Nephron progenitor cell (in vitro differentiated cells): ENCODE measurements around the gene GPR146.

ENCODE experiments used
- DNase-seq: peaks from one replicate; pipeline ENCODE4 v3.0.0; 2021
- H3K27ac Mint-ChIP-seq: 2 replicates; pipeline ENCODE4 v1.8.0; 2021; ENCODE audit warnings: mild to moderate bottlenecking, moderate library complexity, mixed read lengths
- H3K27me3 Mint-ChIP-seq: 2 replicates; pipeline ENCODE4 v1.8.0; 2021; ENCODE audit warnings: mild to moderate bottlenecking, low read depth, mixed read lengths; ENCODE audit not compliant: poor library complexity
- H3K36me3 Mint-ChIP-seq: 2 replicates; pipeline ENCODE4 v1.8.0; 2021; ENCODE audit warnings: low read depth, mixed read lengths
- H3K4me1 Mint-ChIP-seq: 2 replicates; pipeline ENCODE4 v1.8.0; 2021; ENCODE audit warnings: mixed read lengths
- H3K4me3 Mint-ChIP-seq: 2 replicates; pipeline ENCODE4 v1.8.0; 2021; ENCODE audit warnings: mild to moderate bottlenecking, moderate library complexity, mixed read lengths
- H3K9me3 Mint-ChIP-seq: 2 replicates; pipeline ENCODE4 v1.8.0; 2021; ENCODE audit warnings: mild to moderate bottlenecking, moderate library complexity, mixed read lengths
- TF ChIP-seq, protein P1 (sequence below): fragments of 200-600 bp; sonication (generic); IDR thresholded peaks from 2 replicates; pipeline ENCODE4 v1.5.0; 2021; ENCODE audit warnings: antibody characterized with exemption

GPR146 gene

GRCh38 chr7:1064581-1064980 is 20.2 kb downstream of the GPR146 start:
- Mint-ChIP-seq H3K36me3 (peaks cover 7% of the 10 kb centered on the region), H3K27me3 (peaks cover 7% of the 10 kb centered on the region), H3K27ac (no peak overlapping the region), H3K4me3 (no peak overlapping the region), H3K4me1 (peaks cover 52% of the 10 kb centered on the region), H3K9me3 (peaks cover 7% of the 10 kb centered on the region)
- TF ChIP-seq, protein P1, sequence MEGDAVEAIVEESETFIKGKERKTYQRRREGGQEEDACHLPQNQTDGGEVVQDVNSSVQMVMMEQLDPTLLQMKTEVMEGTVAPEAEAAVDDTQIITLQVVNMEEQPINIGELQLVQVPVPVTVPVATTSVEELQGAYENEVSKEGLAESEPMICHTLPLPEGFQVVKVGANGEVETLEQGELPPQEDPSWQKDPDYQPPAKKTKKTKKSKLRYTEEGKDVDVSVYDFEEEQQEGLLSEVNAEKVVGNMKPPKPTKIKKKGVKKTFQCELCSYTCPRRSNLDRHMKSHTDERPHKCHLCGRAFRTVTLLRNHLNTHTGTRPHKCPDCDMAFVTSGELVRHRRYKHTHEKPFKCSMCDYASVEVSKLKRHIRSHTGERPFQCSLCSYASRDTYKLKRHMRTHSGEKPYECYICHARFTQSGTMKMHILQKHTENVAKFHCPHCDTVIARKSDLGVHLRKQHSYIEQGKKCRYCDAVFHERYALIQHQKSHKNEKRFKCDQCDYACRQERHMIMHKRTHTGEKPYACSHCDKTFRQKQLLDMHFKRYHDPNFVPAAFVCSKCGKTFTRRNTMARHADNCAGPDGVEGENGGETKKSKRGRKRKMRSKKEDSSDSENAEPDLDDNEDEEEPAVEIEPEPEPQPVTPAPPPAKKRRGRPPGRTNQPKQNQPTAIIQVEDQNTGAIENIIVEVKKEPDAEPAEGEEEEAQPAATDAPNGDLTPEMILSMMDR, result no peak
- no peak for DNase-seq

GRCh38 chr7:1065263-1065584 is 20.9 kb downstream of the GPR146 start:
- DNase-seq, result no peak
- peaks cover 7% of the 10 kb centered on the region for H3K36me3 Mint-ChIP-seq
- H3K27ac Mint-ChIP-seq, result no peak overlapping the region
- TF ChIP-seq, protein P1, result no peak
- H3K4me3 Mint-ChIP-seq, result no peak overlapping the region
- peaks cover 7% of the 10 kb centered on the region for H3K27me3 Mint-ChIP-seq
- peaks cover 7% of the 10 kb centered on the region for H3K9me3 Mint-ChIP-seq
- peaks cover 47% of the 10 kb centered on the region for H3K4me1 Mint-ChIP-seq

GRCh38 chr7:1065585-1066241 is 21.4 kb downstream of the GPR146 start:
- peak; percentile 88 for DNase-seq
- peaks cover 47% of the 10 kb centered on the region for H3K4me1 Mint-ChIP-seq
- H3K36me3 Mint-ChIP-seq, result peaks cover 9% of the 10 kb centered on the region
- H3K4me3 Mint-ChIP-seq, result no peak overlapping the region
- TF ChIP-seq, protein P1, result peak; percentile 85
- H3K27me3 Mint-ChIP-seq, result peaks cover 7% of the 10 kb centered on the region
- peaks cover 10% of the 10 kb centered on the region for H3K9me3 Mint-ChIP-seq
- H3K27ac Mint-ChIP-seq, result no peak overlapping the region

GRCh38 chr7:1066242-1066588 is 21.9 kb downstream of the GPR146 start:
- H3K4me1 Mint-ChIP-seq, result peaks cover 47% of the 10 kb centered on the region
- TF ChIP-seq, protein P1, result no peak
- DNase-seq, result no peak
- peaks cover 15% of the 10 kb centered on the region for H3K9me3 Mint-ChIP-seq
- H3K4me3 Mint-ChIP-seq, result no peak overlapping the region
- H3K27me3 Mint-ChIP-seq, result peaks cover 7% of the 10 kb centered on the region
- H3K27ac Mint-ChIP-seq, result no peak overlapping the region
- H3K36me3 Mint-ChIP-seq, result peaks cover 14% of the 10 kb centered on the region

GRCh38 chr7:1068013-1068412 is 23.7 kb downstream of the GPR146 start:
- peaks cover 16% of the 10 kb centered on the region for H3K9me3 Mint-ChIP-seq
- H3K27me3 Mint-ChIP-seq, result peaks cover 5% of the 10 kb centered on the region
- H3K4me3 Mint-ChIP-seq, result no peak overlapping the region
- H3K4me1 Mint-ChIP-seq, result peaks cover 51% of the 10 kb centered on the region
- H3K36me3 Mint-ChIP-seq, result peaks cover 18% of the 10 kb centered on the region
- DNase-seq, result no peak
- H3K27ac Mint-ChIP-seq, result no peak overlapping the region
- TF ChIP-seq, protein P1, result no peak

- DNase-seq, result no peak
- H3K4me1 Mint-ChIP-seq, result peaks cover 54% of the 10 kb centered on the region
- no peak overlapping the region for H3K4me3 Mint-ChIP-seq
- H3K9me3 Mint-ChIP-seq, result peaks cover 16% of the 10 kb centered on the region
- H3K36me3 Mint-ChIP-seq, result peaks cover 19% of the 10 kb centered on the region
- H3K27me3 Mint-ChIP-seq, result peaks cover 5% of the 10 kb centered on the region
- peak overlapping the region; percentile 47 for H3K27ac Mint-ChIP-seq
- TF ChIP-seq, protein P1, result no peak
These were observed 24.3 kb downstream of the GPR146 start for GRCh38 chr7:1068619-1069018.
